Ishikawa (cell line): ENCODE measurements around the gene CASP8.

Source experiments
- CEBPB ChIP-seq: IDR thresholded peaks from 2 replicates; pipeline ENCODE4 v1.6.1; 2012
- CREB1 ChIP-seq: IDR thresholded peaks from 2 replicates; pipeline ENCODE4 v1.6.1; 2012; ENCODE audit warnings: low read depth
- EGR1 ChIP-seq: IDR thresholded peaks from 2 replicates; pipeline ENCODE4 v1.6.1; 2012
- EP300 ChIP-seq: IDR thresholded peaks from 2 replicates; pipeline ENCODE4 v1.6.1; 2012; ENCODE audit warnings: borderline replicate concordance
- FOXM1 ChIP-seq: IDR thresholded peaks from 2 replicates; pipeline ENCODE4 v1.6.1; 2012; ENCODE audit warnings: low read depth, borderline replicate concordance
- NFIC ChIP-seq: IDR thresholded peaks from 2 replicates; pipeline ENCODE4 v1.6.1; 2012
- RAD21 ChIP-seq: IDR thresholded peaks from 2 replicates; pipeline ENCODE4 v1.6.1; 2012; ENCODE audit warnings: low read depth
- TAF1 ChIP-seq: IDR thresholded peaks from 2 replicates; pipeline ENCODE4 v1.6.1; 2012; ENCODE audit warnings: low read depth, mild to moderate bottlenecking
- TCF12 ChIP-seq: IDR thresholded peaks from 2 replicates; pipeline ENCODE4 v1.6.1; 2012; ENCODE audit warnings: low read depth
- TEAD4 ChIP-seq: IDR thresholded peaks from 2 replicates; pipeline ENCODE4 v1.6.1; 2012
- YY1 ChIP-seq: IDR thresholded peaks from 2 replicates; pipeline ENCODE4 v1.6.1; 2012; ENCODE audit warnings: low read depth
- ZBTB7A ChIP-seq: IDR thresholded peaks from 2 replicates; pipeline ENCODE4 v1.6.1; 2012; ENCODE audit warnings: low read depth
- TF ChIP-seq, protein P1 (sequence below): IDR thresholded peaks from 2 replicates; pipeline ENCODE4 v1.6.1; 2012; ENCODE audit warnings: low read depth, mild to moderate bottlenecking
- TF ChIP-seq, protein P2 (sequence below): IDR thresholded peaks from 2 replicates; pipeline ENCODE4 v1.6.1; 2012
- TF ChIP-seq, protein P3 (sequence below): IDR thresholded peaks from 2 replicates; pipeline ENCODE4 v1.6.1; 2012

CASP8 gene

DNA sequence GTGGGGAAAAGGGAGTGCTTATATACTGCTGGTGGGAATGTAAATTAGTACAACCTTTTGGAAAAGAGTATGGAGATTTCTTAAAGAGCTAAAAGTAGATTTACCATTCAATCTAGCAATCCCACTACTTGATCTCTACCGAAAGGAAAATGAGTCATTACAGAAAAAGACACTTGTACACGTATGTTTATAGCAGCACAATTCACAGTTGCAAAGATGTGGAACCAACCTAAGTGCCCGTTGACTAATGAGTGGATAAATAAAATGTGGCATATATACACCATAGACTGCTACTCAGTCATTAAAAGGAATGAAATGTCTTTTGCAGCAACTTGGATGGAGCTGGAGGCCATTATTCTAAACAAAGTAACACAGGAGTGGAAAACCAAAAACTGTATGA lies 67.3 kb downstream of the CASP8 start:
- TF ChIP-seq CEBPB: no peak
- no peak for TF ChIP-seq CREB1
- TF ChIP-seq NFIC: no peak
- TF ChIP-seq, protein P1, sequence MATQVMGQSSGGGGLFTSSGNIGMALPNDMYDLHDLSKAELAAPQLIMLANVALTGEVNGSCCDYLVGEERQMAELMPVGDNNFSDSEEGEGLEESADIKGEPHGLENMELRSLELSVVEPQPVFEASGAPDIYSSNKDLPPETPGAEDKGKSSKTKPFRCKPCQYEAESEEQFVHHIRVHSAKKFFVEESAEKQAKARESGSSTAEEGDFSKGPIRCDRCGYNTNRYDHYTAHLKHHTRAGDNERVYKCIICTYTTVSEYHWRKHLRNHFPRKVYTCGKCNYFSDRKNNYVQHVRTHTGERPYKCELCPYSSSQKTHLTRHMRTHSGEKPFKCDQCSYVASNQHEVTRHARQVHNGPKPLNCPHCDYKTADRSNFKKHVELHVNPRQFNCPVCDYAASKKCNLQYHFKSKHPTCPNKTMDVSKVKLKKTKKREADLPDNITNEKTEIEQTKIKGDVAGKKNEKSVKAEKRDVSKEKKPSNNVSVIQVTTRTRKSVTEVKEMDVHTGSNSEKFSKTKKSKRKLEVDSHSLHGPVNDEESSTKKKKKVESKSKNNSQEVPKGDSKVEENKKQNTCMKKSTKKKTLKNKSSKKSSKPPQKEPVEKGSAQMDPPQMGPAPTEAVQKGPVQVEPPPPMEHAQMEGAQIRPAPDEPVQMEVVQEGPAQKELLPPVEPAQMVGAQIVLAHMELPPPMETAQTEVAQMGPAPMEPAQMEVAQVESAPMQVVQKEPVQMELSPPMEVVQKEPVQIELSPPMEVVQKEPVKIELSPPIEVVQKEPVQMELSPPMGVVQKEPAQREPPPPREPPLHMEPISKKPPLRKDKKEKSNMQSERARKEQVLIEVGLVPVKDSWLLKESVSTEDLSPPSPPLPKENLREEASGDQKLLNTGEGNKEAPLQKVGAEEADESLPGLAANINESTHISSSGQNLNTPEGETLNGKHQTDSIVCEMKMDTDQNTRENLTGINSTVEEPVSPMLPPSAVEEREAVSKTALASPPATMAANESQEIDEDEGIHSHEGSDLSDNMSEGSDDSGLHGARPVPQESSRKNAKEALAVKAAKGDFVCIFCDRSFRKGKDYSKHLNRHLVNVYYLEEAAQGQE: no peak
- TF ChIP-seq, protein P2, sequence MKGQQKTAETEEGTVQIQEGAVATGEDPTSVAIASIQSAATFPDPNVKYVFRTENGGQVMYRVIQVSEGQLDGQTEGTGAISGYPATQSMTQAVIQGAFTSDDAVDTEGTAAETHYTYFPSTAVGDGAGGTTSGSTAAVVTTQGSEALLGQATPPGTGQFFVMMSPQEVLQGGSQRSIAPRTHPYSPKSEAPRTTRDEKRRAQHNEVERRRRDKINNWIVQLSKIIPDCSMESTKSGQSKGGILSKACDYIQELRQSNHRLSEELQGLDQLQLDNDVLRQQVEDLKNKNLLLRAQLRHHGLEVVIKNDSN: no peak
- no peak for TF ChIP-seq TAF1
- TF ChIP-seq ZBTB7A: no peak
- no peak for TF ChIP-seq EGR1
- no peak for TF ChIP-seq FOXM1
- no peak for TF ChIP-seq TCF12
- TF ChIP-seq TEAD4: no peak
- no peak for TF ChIP-seq YY1
- TF ChIP-seq, protein P3, sequence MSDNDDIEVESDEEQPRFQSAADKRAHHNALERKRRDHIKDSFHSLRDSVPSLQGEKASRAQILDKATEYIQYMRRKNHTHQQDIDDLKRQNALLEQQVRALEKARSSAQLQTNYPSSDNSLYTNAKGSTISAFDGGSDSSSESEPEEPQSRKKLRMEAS: no peak
- TF ChIP-seq RAD21: no peak
- no peak for TF ChIP-seq EP300

DNA sequence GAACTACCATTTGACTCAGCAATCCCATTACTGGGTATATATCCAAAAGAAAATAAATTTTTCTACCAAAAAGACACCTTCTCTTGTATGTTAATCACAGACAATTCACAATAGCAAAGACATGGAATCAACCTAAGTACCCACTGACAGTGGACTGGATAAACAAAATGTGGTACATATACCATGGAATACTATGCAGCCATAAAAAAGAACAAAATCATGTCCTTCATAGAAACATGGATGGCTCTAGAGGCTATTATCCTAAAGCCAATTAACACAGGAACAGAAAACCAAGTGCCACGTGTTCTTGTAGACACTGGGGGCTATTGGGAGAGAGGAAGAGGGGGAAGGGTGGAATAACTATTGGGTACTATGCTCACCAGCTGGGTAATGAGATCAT lies 69.1 kb downstream of the CASP8 start:
- TF ChIP-seq, protein P1: no peak
- TF ChIP-seq YY1 (no peak), NFIC (no peak), EGR1 (no peak), ZBTB7A (no peak), EP300 (no peak), CEBPB (no peak), FOXM1 (no peak), TCF12 (no peak), CREB1 (no peak), TEAD4 (no peak), TAF1 (no peak), RAD21 (no peak)
- TF ChIP-seq, protein P2: no peak
- TF ChIP-seq, protein P3: no peak
